ENCODE results near the gene SCN5A. TPM values are rescaled to one million over a fixed set of nuclear protein-coding genes. Genes with fewer than 3 reads are reported as not detected.
A peak's percentile ranks its signal among the peaks of the same experiment; 100 is the strongest.

SCN5A gene
- total RNA-seq, 2 experiments from 2014 or later: 0.20 to 0.52 TPM

GRCh38 chr3:38648659-38649499, 608 bp downstream of the SCN5A start:
- Mint-ChIP-seq H3K9me3 (no peaks in the 10 kb centered on the region), H3K36me3 (ENCODE audit: low read depth) (no peaks in the 10 kb centered on the region), H3K4me1 (ENCODE audit: low read depth) (peaks cover 4% of the 10 kb centered on the region), H3K27me3 (peaks cover 14% of the 10 kb centered on the region), H3K4me3 (peak overlapping the region; percentile 56), H3K27ac (no peak overlapping the region)
- intact Hi-C loops (cut with micrococcal nuclease): no loop called here
- ATAC-seq (peak; percentile 10), DNase-seq (no peak)
- ChIA-PET CTCF (interaction anchor here (5.9 kb wide), 1 partner anchor 127 kb away, joined by 38 read pairs; no protein-coding TSS in a partner anchor), POLR2A (interaction anchor here (0.6 kb wide), 1 partner anchor 451 kb away, joined by 3 read pairs; no protein-coding TSS in a partner anchor)
- TF ChIP-seq CTCF (IDR thresholded peaks at IDR 0.05): no peak

- DNase-seq: no peak
- ChIA-PET CTCF (interaction anchor here (1.5 to 5.9 kb wide), 6 partner anchors 8 to 352 kb away, joined by 3 to 38 read pairs (median 9); no protein-coding TSS in a partner anchor), POLR2A (interaction anchor here (0.5 to 0.6 kb wide), 2 partner anchors 450 to 730 kb away, joined by 3 read pairs; no protein-coding TSS in a partner anchor)
- no peak for TF ChIP-seq CTCF (IDR thresholded peaks at IDR 0.05)
- H3K4me1 Mint-ChIP-seq (ENCODE audit: low read depth): peaks cover 4% of the 10 kb centered on the region
- H3K4me3 Mint-ChIP-seq: peak overlapping the region; percentile 56
- H3K27ac Mint-ChIP-seq: no peak overlapping the region
- H3K36me3 Mint-ChIP-seq (ENCODE audit: low read depth): no peaks in the 10 kb centered on the region
- H3K27me3 Mint-ChIP-seq: peaks cover 10% of the 10 kb centered on the region
- ATAC-seq: no peak
- H3K9me3 Mint-ChIP-seq: no peaks in the 10 kb centered on the region
- intact Hi-C loops (cut with micrococcal nuclease): no loop called here
These were observed 1.3 kb downstream of the SCN5A start for GRCh38 chr3:38648024-38648658.

GRCh38 chr3:38647217-38647970, 2.1 kb downstream of the SCN5A start:
- DNase-seq (no peak), ATAC-seq (no peak)
- Mint-ChIP-seq H3K36me3 (ENCODE audit: low read depth) (no peaks in the 10 kb centered on the region), H3K4me1 (ENCODE audit: low read depth) (peaks cover 4% of the 10 kb centered on the region), H3K27ac (no peak overlapping the region), H3K9me3 (no peaks in the 10 kb centered on the region), H3K27me3 (peaks cover 9% of the 10 kb centered on the region), H3K4me3 (no peak overlapping the region)
- intact Hi-C loops (cut with micrococcal nuclease): no loop called here
- ChIA-PET POLR2A (interaction anchor here (0.5 to 0.6 kb wide), 2 partner anchors 15 to 731 kb away, joined by 3 read pairs; no protein-coding TSS in a partner anchor), CTCF (interaction anchor here (1.0 to 5.9 kb wide), 17 partner anchors 9 to 543 kb away, joined by 3 to 38 read pairs (median 4); no protein-coding TSS in a partner anchor)
- TF ChIP-seq CTCF (IDR thresholded peaks at IDR 0.05): no peak

GRCh38 chr3:38646630-38647029, 2.9 kb downstream of the SCN5A start:
- Mint-ChIP-seq H3K27ac (no peak overlapping the region), H3K4me1 (ENCODE audit: low read depth) (peaks cover 4% of the 10 kb centered on the region), H3K4me3 (no peak overlapping the region), H3K27me3 (peaks cover 6% of the 10 kb centered on the region), H3K9me3 (no peaks in the 10 kb centered on the region), H3K36me3 (ENCODE audit: low read depth) (no peaks in the 10 kb centered on the region)
- TF ChIP-seq CTCF (IDR thresholded peaks at IDR 0.05): peak; percentile 34
- ATAC-seq (no peak), DNase-seq (peak; percentile 50)
- ChIA-PET POLR2A (interaction anchor here (0.6 kb wide), 1 partner anchor 16 kb away, joined by 3 read pairs; no protein-coding TSS in a partner anchor), CTCF (interaction anchor here (0.7 to 5.9 kb wide), 20 partner anchors 10 to 543 kb away, joined by 3 to 38 read pairs (median 4); no protein-coding TSS in a partner anchor)
- intact Hi-C loops (cut with micrococcal nuclease): no loop called here
